Thoracic aorta (tissue), 2 donors: ENCODE data around the gene ST6GALNAC2. TPM values are rescaled to one million over a fixed set of nuclear protein-coding genes. Genes with fewer than 3 reads are reported as not detected.

Source experiments
- ATAC-seq: fragments of 150-250 bp; one replicate; pipeline ENCODE4 v1.8.0; 2017; ENCODE audit warnings: low read depth; ENCODE audit not compliant: insufficient number of reproducible peaks, low FRiP score
- DNase-seq: peaks from one replicate; pipeline ENCODE4 v3.0.0-alpha.2; 2020; ENCODE audit warnings: low spot score
- H3K27ac ChIP-seq, 2 donors: fragments of 200-600 bp; sonication (generic); 1 replicate in 1 of 2; 2 replicates in 1 of 2; pipeline ENCODE4 v1.5.1; 2016; ENCODE audit warnings: mild to moderate bottlenecking in 2 of 2, moderate library complexity in 2 of 2
- H3K27me3 ChIP-seq: fragments of 200-600 bp; sonication (generic); replicated peaks from 2 replicates; pipeline ENCODE4 v1.6.0; 2016; ENCODE audit warnings: mild to moderate bottlenecking; ENCODE audit not compliant: insufficient read depth
- H3K36me3 ChIP-seq: fragments of 200-600 bp; sonication (generic); one replicate; pipeline ENCODE4 v1.5.1; 2016
- H3K4me1 ChIP-seq, 2 donors: fragments of 200-600 bp; sonication (generic); 1 replicate in 1 of 2; 2 replicates in 1 of 2; pipeline versions ENCODE4 v1.5.1 to v1.6.0; 2016; ENCODE audit warnings: low read depth in 2 of 2, mild to moderate bottlenecking in 1 of 2; ENCODE audit not compliant: control insufficient read depth in 1 of 2
- H3K4me3 ChIP-seq: fragments of 200-600 bp; sonication (generic); 2 replicates; pipeline ENCODE4 v1.5.1; 2016; ENCODE audit warnings: mild to moderate bottlenecking
- H3K9me3 ChIP-seq: fragments of 200-600 bp; sonication (generic); 2 replicates; pipeline ENCODE4 v1.5.1; 2016
- CTCF ChIP-seq: fragments of 200-600 bp; sonication (generic); IDR thresholded peaks from one replicate; pipeline ENCODE4 v1.5.1; 2019; ENCODE audit warnings: antibody characterized with exemption
- total RNA-seq, 2 donors: library from RNA; depleted of rRNA; stranded (reverse); fragments of >200 nt; gene quantifications; one replicate each; pipeline versions ENCODE4 v1.1.0 to v1.2.3, GENCODE V29; 2016

ST6GALNAC2 gene
- total RNA-seq, 2 donors from 2014 or later, result 1.8 TPM; not detected in 1

GRCh38 chr17:76531486-76532038, 54.1 kb downstream of the ST6GALNAC2 start:
- Histone ChIP-seq H3K27ac (peak overlapping the region in 1 of 2 donors; percentile 92), H3K9me3 (no peaks in the 10 kb centered on the region), H3K4me3 (no peak overlapping the region), H3K27me3 (no peaks in the 10 kb centered on the region), H3K36me3 (no peaks in the 10 kb centered on the region), H3K4me1 (peaks cover 35 to 40% of the 10 kb centered on the region in 2 donors)
- ATAC-seq (no peak), DNase-seq (no peak)
- TF ChIP-seq CTCF, result no peak

- H3K4me1 ChIP-seq, result peaks cover 35 to 40% of the 10 kb centered on the region in 2 donors
- no peak for ATAC-seq
- no peak for DNase-seq
- TF ChIP-seq CTCF, result no peak
- H3K36me3 ChIP-seq, result no peaks in the 10 kb centered on the region
- H3K9me3 ChIP-seq, result no peaks in the 10 kb centered on the region
- H3K27ac ChIP-seq, result peak overlapping the region; percentile 86 to 92
- H3K4me3 ChIP-seq, result no peak overlapping the region
- no peaks in the 10 kb centered on the region for H3K27me3 ChIP-seq
Observed at GRCh38 chr17:76530811-76531485, 54.7 kb downstream of the ST6GALNAC2 start.

GRCh38 chr17:76530095-76530723, 55.5 kb downstream of the ST6GALNAC2 start:
- TF ChIP-seq CTCF, result no peak
- H3K36me3 ChIP-seq, result no peaks in the 10 kb centered on the region

GRCh38 chr17:76529224-76530094, 56.2 kb downstream of the ST6GALNAC2 start:
- H3K4me3 ChIP-seq, result peak overlapping the region; percentile 59
- ATAC-seq (peak; percentile 25), DNase-seq (peak; percentile 46)

More at GRCh38 chr17:76530095-76530723, 55.5 kb downstream of the ST6GALNAC2 start:
- peak overlapping the region; percentile 86 to 92 for H3K27ac ChIP-seq
- peaks cover 35 to 40% of the 10 kb centered on the region in 2 donors for H3K4me1 ChIP-seq
- H3K4me3 ChIP-seq, result peak overlapping the region; percentile 54
- no peaks in the 10 kb centered on the region for H3K27me3 ChIP-seq
- no peak for ATAC-seq
- DNase-seq, result peak; percentile 24
- H3K9me3 ChIP-seq, result no peaks in the 10 kb centered on the region

More at GRCh38 chr17:76529224-76530094, 56.2 kb downstream of the ST6GALNAC2 start:
- no peaks in the 10 kb centered on the region for H3K27me3 ChIP-seq
- TF ChIP-seq CTCF, result no peak
- peaks cover 35 to 40% of the 10 kb centered on the region in 2 donors for H3K4me1 ChIP-seq
- peak overlapping the region; percentile 86 to 92 for H3K27ac ChIP-seq
- no peaks in the 10 kb centered on the region for H3K9me3 ChIP-seq
- no peaks in the 10 kb centered on the region for H3K36me3 ChIP-seq
